M059J (cell line): Measurements from ENCODE around the gene TEAD3. TPM values are rescaled to one million over a fixed set of nuclear protein-coding genes. Genes with fewer than 3 reads are reported as not detected.
"Not testable (repeated sequence)": the region's sequence is repeated elsewhere in the genome, so short reads cannot be mapped to it uniquely, and the experiment has no call there.

Source experiments
- DNase-seq: peaks from one replicate; pipeline ENCODE4 v3.0.0-alpha.2; 2012; ENCODE audit warnings: low read depth
- total RNA-seq: library from RNA; depleted of rRNA; stranded (reverse); fragments of >200 nt; shearing (Covaris generic); gene quantifications from 2 replicates; pipeline ENCODE4 v1.2.3, GENCODE V29; 2014

The TEAD3 gene
- total RNA-seq, 1 experiment from 2014 or later, result 19.1 TPM

DNA sequence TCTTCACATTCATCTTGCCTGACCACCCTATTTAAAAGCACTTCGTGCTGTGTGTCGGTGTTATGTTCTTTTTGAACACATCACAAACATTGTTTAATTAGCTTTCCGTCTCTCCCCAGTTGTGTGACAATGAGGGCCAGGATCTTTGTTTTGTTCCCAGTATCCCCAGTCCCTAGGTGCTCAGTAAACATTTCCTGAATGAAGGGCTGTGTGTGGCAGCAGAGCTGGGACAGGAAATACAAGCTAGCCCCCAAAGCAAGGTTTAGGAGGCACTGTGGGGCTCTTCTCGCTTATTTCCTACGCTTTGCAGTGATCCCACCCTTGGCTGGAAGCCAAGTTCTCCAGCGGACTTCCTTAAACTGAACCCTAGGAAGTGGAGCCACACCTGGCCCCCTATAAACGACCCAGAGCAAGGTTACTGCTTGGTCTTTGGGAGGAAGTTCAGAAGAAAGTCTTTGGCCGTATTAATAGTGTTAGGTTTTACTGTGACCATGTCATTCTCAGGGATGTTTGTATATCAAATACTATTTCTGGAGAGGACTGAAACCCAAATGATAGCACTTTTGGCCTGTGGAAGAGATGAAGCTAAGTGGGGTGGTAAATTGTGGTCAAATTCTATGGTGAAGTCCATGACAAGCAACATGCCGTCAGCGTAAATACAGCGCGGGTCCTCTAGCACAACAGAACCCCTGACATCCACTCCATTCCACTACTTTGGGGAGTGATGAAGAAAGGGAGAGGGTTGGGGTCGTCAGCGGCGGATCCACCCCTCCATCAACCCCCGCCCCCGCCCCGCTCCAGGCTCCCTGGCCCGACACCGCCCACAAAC is 45.3 kb downstream of the TEAD3 start:
- no peak for DNase-seq

DNA sequence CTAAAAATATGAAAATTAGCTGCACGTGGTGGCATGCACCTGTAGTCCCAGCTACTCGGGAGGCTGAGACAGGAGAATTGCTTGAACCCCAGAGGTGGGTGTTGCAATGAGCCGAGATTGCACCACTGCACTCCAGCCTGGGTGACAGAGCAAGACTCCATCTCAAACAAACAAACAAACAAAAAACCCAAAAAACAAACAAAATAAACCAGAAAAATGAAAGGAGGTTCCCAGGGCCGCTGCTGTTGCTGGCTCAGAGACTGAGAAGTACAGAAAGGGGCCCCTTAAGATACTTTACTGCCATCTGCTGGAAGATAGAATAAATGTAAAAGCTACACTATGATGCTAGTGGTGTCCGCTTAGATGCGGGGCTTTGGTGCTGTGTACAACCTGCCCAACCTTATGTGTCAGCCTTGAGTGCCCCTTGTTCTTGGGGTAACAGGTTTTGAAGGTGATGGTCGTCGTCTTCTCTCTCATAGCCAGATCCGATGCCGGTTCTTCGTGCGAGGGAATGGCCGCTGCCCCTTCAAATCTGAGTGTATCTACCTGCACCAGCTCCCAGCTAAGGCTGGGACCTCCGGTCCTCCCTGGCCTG is 47.5 kb downstream of the TEAD3 start:
- DNase-seq, result peak; percentile 79

- peak; percentile 48 for DNase-seq
Observed at GRCh38 chr6:35448191-35448590, 48.7 kb downstream of the TEAD3 start.

DNA sequence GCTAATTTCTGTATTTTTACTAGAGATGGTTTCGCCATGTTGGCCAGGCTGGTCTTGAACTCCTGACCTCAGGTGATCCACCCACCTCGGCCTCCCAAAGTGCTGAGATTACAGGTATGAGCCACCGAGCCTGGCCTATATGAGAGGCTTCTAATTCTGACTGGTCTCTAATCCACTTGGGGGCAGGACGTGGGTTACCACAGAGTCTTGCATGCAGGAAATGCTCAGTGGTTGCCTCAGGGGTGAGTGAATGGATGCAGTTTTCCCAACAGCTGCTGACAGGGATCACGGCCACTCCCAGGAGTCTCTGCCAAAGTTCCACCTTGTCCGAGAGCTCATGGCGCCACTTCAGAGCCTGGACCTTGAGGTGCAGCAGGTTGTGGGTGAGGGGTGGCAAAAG is 51.2 kb downstream of the TEAD3 start:
- peak; percentile 78 for DNase-seq

DNA sequence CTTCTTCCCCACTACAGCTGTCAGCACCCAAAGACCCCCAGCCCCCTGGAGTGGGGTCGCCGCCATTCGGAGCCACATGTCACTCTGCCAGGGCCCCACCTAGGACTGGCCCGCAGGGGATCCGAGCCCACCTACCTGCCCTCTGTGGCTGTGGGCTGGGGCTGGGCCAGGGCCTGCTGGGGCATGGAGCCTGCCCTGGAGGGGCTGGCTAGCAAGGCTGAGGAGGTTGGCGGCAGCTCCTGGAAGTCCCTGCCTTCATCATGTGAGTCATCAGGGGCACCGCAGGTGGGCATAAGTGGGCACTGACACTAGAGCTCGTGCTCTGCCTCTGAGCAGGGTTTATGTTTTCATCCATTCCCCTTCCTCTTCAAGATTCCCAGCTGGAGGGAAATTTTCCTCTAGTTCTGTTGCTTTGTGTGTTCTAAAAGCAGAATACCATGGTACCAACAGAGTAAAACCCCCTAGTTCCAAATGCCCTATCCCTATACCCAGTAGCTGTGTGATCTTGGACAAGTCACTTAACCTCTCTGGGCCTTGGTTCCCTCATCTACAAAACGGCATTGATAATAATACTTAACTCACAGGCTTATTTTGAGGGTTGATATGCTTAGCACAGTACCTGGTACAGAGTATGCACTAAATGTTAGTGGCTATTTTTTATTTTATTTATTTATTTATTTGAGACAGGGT is 53.4 kb downstream of the TEAD3 start:
- no peak for DNase-seq

DNA sequence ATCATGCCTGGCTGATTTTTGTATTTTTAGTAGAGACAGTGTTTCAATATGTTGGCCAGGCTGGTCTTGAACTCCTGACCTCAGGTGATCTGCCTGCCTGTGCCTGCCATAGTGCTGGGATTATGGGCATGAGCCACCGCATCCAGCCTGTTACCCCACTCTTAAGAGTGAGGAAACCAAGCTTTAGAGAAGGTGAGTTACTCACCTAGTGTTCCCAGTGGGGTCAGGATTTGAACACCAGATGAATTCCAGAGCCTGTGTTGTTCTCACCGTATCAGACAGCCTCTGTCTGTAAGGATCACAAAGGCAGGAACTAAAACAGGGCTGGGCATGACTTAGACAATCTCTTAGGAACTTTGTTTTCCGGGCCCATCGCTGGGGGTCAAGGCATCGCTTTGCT is 54.2 kb downstream of the TEAD3 start:
- DNase-seq, result no peak

- DNase-seq, result no peak
Observed at GRCh38 chr6:35441642-35442041, 55.2 kb downstream of the TEAD3 start.

GRCh38 chr6:35441205-35441604 is 55.7 kb downstream of the TEAD3 start:
- DNase-seq, result no peak

- no peak for DNase-seq
Observed at GRCh38 chr6:35439308-35439707, 57.6 kb downstream of the TEAD3 start.

DNA sequence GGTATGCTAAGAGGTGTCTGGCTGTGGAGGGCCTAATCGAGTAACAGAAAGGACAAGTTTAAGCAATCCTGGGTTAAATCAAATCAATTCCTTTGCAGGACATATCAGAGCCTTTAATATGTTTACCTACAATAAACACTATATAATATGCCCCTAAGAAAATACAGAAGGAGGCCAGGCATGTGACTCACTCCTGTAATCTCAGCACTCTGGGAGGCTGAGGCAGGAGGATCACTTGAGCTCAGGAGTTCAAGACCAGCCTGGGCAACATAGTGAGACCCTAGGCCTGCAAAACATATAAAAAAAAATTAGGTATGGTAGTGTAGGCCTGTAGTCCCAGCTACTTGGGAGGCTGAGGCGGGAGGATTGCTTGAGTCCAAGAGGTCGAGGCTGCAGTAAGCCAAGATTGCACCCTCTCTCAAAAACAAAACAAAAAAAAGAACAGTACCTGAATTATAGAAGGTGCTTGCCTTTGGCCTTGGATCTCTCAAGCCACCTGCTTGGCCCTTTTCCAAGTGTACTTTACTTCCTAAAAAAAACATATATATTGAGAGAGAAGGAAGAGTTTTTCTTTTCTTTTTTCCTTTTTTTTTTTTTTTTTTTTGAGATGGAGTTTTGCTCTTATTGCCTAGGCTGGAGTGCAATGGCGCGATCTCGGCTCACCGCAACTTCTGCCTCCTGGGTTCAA is 58.4 kb downstream of the TEAD3 start:
- DNase-seq, result not testable (repeated sequence)

DNA sequence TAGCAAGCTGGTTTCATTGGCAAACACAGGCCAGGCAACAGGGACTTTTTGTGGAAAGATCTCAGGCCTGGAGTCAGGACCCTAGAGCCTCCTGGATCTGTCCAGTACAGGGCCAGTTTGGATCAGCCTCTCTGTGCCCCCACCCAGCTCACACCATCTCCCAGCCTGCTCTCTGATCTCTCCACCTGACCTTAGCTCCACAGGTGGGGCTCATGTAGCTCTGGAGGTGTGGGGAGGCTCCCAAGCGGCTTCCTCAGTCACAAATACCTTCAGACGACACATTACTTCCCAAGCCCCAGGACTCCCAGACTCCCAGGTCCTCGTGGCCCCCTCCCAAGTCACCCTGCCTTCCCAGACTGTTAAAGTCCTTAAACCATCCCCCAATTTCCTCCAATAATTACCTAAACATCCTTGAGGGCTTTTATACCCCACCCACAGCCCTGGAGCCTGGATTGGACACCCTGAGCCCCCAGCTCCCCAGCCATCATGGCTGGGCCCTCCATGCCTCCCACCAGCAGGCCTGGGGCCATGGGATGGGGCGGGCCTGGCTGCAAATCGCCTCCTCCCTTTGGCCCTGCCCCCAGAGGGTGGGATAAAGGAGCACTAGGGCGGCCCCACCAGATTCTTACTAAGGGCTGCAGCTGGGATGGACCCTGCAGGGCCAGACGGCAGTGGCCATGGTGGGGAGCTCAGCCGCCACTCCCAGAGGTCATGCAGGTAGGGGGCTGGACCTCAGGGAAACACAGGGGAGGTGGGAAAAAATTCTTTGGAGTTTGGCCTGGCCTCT is 60.6 kb downstream of the TEAD3 start:
- DNase-seq, result no peak

GRCh38 chr6:35435074-35435837 is 61.6 kb downstream of the TEAD3 start:
- peak; percentile 39 for DNase-seq

DNA sequence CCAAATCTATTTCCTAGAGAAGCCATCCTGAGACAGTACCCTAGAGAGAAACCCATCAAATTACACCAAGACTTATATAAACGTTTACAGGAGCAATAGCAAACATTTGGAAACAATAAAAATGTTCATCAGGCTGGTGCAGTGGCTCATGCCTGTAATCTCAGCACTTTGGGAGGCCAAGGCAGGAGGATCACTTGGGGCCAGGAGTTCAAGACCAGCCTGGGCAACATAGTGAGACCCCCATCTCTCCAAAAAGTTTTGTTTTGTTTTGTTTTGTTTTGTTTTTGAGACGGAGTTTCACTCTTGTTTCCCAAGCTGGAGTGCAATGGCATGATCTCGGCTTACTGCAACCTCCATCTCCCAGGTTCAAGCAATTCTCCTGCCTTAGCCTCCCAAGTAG is 64.2 kb downstream of the TEAD3 start:
- DNase-seq, result not testable (repeated sequence)

- DNase-seq, result no peak
Observed at GRCh38 chr6:35432291-35432690, 64.6 kb downstream of the TEAD3 start.

DNA sequence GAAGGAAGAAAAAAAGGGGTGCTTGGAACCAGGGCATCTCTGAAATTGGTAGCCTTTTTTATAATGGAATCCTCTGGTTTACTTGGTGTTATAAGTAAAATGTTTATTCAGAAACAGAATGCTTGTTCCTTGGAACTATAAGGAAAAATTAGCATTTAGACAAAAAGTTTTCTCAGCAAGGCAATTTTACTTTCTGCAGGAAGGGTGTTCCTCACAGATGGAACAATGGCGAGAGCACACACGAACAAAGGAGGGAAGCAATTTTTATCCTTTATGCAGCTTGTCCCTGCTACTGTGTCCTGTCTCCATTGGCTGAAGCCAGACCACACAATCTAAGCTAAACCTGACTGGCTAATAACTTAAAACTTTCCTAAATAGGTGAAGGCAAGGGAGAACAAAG is 67.4 kb downstream of the TEAD3 start:
- no peak for DNase-seq

DNA sequence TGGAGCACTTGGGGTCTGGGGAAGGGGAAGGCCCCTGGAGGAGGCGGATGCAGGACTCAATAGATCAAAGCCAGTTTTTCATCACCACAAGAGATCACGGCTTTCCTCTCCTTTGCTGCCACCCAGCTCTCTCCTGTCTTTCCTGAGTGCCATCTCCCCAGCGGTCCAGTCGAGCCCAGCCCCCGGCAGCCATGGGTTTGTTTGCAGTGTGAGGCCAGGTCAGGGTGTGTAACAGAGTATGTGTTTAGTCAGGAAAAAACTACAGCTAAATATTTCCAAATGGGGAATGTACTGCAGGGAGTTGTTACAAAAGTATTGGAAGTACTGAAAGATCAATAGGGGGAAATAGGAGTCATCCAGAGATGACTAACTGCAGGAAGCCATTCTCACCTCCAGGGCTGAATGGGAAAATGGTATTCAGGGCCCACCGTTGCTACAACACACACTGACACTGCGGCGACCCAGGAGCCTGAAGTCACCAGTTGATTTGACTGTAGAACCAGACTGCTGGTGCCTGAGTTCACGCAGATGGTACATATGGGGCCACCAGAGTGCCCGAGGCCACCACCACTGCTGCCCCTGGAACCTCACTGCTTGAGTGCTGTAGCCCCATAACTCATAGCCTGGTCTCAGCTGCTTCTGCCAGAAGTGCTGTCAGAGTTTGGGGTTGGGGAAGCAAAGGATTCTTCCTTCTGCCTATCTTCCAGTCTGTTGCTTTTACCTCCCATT is 68.3 kb downstream of the TEAD3 start:
- DNase-seq, result no peak

DNA sequence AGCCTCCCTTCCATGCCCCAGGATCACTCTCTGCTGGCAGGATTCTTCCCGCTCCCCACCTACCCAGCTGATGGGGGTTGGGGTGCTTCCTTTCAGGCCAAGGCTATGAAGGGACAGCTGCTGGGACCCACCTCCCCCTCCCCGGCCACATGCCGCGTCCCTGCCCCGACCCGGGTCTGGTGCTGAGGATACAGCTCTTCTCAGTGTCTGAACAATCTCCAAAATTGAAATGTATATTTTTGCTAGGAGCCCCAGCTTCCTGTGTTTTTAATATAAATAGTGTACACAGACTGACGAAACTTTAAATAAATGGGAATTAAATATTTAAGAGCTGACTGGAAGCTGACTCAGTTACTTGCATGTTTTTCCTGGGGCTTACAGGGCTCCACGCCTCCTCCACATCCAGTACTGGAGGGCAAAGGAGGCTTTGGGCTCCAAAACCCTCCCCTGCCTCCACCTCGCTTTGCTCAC is 69.0 kb downstream of the TEAD3 start:
- peak; percentile 81 for DNase-seq

DNA sequence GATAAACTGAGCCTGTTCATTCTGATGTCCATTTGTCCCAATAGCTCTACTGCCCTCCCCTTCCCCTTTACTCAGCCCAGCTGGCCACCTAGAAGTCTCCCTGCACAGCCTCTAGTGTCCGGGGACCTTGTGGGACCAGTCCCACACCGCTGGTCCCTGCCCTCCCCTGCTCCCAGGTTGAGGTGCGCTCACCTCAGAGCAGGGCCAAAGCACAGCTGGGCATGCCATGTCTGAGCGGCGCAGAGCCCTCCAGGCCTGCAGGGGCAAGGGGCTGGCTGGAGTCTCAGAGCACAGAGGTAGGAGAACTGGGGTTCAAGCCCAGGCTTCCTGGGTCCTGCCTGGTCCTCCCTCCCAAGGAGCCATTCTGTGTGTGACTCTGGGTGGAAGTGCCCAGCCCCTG is 69.4 kb downstream of the TEAD3 start:
- DNase-seq, result no peak

DNA sequence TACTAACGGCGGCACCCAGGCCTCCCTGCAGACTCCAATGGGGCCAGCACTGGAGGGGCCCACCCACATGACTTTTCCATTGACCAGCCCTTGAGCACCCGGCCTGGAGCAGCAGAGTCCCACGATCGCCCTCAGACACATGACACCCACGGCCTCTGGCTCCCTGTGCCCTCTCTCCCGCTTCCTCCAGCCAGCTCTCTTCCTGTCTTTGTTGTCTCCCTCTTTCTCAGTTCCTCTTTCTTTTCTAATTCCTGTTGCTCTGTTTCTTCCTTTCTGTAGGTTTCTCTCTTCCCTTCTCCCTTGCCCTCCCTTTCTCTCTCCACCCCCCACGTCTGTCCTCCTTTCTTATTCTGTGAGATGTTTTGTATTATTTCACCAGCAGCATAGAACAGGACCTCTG is 70.8 kb downstream of the TEAD3 start:
- no peak for DNase-seq

GRCh38 chr6:35425284-35425683 is 71.6 kb downstream of the TEAD3 start:
- DNase-seq, result peak; percentile 94
